Stimulated activated CD4-positive, alpha-beta T cell treated with anti-CD3 and anti-CD28 coated beads, Interleukin-12 subunit alpha, Interleukin-12 subunit beta, amount 100 ng/mL, for 48 hours (primary cell): ENCODE data around the gene RSRC1.
"Not testable (repeated sequence)": the region's sequence is repeated elsewhere in the genome, so short reads cannot be mapped to it uniquely, and the experiment has no call there.

Experiments
- DNase-seq, 3 donors: peaks; one replicate each; pipeline ENCODE4 v3.0.0-alpha.2; 2020; ENCODE audit warnings: low read depth in 2 of 3, low spot score in 1 of 3

RSRC1 gene

GRCh38 chr3:158455406-158455805, 345.5 kb downstream of the RSRC1 start:
- no peak for DNase-seq

GRCh38 chr3:158456114-158456513, 346.2 kb downstream of the RSRC1 start:
- DNase-seq: no peak

GRCh38 chr3:158458464-158458863, 348.6 kb downstream of the RSRC1 start:
- DNase-seq: no peak

- no peak for DNase-seq
Measured at GRCh38 chr3:158460926-158461325, 351.0 kb downstream of the RSRC1 start.

DNA sequence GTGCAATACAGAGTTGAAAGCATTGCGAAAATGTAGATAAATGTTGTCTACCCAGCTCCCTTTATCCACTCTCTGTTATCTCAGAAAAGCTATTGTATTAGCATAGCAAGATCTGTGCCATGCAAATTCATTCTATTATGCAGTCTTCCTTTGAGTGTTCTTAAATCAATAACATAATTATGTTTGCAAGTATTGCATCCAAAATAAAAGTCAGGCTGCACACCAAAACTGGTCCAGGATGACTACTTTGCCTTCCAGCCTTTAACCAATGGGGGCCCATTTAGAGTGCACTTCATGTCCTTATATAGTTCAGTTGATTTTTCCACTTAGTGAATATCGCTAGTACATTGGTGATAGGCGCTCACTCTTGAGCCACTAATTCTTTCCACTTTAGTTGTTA, 353.7 kb downstream of the RSRC1 start:
- no peak for DNase-seq

- no peak for DNase-seq
Measured at GRCh38 chr3:158465074-158465473, 355.2 kb downstream of the RSRC1 start.

DNA sequence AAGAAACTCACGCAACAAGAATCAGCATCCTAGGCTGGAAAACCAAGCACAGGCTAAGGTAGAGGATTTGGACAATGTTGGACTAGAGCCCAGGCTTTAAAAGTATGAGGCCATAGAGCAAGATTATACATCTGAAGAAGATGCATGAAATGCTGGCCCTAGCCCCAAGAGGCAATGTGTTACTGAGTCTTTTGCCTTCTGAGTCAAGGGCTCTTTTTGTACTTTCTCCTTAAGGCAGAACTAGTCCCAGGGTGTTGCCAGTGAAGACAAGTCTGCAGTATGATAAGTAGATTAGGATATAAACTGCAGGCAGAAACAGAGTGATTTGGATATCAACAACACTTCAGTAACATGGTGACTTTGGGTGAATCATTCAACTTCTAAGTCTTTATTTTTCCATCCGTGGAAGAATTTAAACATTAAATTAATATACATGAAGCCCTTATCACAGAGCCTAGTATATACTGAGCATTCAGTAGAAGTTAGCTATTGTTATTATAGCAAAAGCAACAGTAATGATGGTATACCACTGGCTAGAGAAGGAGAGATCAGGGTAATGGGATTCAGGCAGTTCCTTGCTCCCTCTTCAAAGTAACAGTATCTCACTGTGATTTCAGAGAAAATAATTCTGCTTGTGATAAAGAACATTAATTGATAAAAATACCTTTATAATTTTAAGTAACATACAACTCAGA, 361.2 kb downstream of the RSRC1 start:
- DNase-seq: no peak

- DNase-seq: no peak
Measured at GRCh38 chr3:158471639-158472294, 361.9 kb downstream of the RSRC1 start.

DNA sequence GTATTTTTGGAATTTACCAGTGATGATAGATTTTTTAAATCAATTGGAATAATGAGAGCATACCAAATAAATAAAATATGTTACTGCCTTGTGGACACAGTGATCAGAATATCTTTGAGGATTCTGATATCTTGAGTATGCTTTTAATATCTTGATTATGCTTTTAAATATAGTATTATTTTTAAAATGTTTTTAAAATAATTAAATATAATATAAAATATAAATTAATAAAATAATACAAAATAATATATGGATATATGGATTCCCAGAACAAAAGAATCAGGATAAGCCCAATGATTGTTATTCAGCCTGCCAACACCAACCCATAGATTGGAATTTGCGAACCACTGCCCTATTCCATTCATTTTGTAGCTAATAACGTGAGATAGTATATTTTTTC, 369.2 kb downstream of the RSRC1 start:
- no peak for DNase-seq

GRCh38 chr3:158483701-158484235, 373.9 kb downstream of the RSRC1 start:
- DNase-seq: no peak

- DNase-seq: no peak
Measured at GRCh38 chr3:158486200-158486599, 376.3 kb downstream of the RSRC1 start.

GRCh38 chr3:158488670-158489069, 378.8 kb downstream of the RSRC1 start:
- DNase-seq: no peak

DNA sequence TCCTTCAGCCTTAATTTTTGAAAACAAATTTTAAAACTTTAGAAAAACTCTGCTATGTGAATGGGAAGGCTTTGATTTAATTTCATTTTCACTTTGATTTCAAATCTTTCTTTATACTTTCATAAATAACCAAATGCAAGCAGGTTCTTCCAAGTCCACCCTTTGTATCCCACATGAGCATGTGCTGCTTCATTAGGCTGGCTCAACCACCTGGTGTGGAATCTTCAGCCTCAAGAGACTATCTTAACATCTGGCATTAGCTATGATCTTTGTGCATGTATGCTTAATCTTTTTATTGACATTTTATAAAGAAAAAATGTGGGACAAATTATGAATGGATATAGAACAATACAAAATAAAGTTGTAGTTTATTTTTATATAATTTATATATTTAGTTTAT, 379.3 kb downstream of the RSRC1 start:
- DNase-seq: no peak

DNA sequence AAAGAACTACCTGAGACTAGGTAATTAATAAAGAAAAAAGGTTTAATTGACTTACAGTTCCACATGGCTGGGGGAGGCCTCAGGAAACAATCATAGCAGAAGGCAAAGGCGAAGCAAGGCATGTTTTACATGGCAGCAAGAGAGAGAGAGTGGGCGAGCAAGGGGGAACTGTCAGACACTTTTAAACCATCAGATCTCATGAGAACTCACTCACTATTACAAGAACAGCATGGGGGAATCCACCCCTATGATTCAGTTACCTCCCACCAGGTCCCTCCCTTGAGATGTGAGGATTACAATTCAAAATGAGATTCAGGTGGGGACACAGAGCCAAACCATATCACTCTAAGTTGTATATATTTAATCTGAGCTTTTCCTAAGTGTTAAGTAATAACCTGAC, 382.1 kb downstream of the RSRC1 start:
- no peak for DNase-seq

DNA sequence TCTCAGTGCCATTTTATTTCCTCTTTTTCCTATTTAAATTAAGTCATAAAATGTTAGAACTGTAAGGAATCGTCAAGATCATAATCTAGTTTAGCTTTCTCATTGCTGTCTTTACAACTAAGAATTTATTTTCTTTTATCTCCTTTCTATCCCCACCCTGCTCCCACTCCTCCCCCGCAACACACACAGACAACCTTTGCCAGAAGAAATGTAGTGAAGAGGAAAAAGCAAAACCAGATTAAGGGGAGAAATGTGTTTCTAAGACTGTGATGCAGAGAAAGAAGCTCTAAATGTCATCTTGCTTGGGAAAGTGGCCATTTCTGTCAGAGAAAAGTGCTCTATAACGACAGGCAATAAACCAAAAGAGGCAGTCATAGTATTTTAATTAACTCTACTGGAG, 382.8 kb downstream of the RSRC1 start:
- no peak for DNase-seq

DNA sequence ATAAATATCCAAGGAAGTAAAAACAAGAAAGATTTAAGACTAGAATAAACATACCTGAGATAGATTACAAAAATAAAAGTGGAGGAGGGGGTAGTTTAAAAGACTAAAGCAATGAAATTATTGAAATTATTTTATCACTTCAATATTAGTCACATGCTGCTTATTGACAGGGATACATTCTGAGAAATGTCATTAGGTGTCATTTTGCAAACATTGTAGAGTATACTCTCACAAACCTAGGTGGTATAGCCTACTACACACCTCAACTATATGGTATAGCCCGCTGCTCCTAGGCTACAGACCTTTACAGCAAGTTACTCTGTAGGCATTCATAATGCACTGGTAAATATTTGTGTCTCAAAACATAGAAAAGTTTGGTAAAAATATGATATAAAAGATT, 384.0 kb downstream of the RSRC1 start:
- no peak for DNase-seq

GRCh38 chr3:158494673-158495072, 384.8 kb downstream of the RSRC1 start:
- DNase-seq: no peak

DNA sequence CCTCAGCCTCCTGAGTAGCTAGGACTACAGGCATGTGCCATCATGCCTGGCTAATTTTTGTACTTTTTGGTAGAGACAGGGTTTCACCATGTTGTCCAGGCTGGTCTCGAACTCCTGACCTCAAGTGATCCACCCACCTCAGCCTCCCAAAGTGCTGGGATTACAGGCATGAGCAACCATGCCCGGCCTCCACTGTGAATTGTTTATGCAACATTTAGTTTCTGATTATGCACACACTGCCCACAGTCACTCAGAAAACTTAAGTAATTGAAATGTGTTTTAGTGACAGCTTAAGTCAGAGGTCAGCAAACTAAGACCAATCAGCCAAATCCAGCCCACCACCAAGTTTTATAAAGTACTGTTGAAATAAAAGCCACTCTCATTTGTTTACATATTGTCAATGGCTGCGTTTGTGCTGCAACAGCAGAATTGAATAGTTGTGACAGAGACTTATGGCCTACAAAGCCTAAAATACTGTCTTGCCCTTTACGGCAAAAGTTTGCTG, 385.6 kb downstream of the RSRC1 start:
- not testable (repeated sequence) for DNase-seq

- no peak for DNase-seq
Measured at GRCh38 chr3:158505117-158505516, 395.2 kb downstream of the RSRC1 start.

DNA sequence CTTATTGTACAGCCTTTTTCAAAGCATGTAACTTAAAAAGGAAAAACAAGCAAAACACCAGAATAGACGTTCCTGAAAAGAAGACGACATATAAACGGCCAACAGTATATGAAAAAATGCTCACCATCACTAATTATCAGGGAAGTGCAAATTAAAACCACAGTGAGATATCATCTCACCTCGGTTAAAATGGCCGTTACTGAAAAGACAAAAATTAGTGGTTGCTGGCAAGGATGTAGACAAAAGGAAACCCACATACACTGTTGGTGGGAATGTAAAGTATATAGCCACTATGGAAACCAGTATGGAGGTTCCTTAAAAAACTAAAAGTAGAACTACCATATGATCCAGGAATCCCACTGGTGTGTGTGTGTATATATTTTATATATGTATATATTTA, 396.6 kb downstream of the RSRC1 start:
- no peak for DNase-seq

- no peak for DNase-seq
Measured at GRCh38 chr3:158508481-158508880, 398.6 kb downstream of the RSRC1 start.

GRCh38 chr3:158509891-158510290, 400.0 kb downstream of the RSRC1 start:
- DNase-seq: no peak

DNA sequence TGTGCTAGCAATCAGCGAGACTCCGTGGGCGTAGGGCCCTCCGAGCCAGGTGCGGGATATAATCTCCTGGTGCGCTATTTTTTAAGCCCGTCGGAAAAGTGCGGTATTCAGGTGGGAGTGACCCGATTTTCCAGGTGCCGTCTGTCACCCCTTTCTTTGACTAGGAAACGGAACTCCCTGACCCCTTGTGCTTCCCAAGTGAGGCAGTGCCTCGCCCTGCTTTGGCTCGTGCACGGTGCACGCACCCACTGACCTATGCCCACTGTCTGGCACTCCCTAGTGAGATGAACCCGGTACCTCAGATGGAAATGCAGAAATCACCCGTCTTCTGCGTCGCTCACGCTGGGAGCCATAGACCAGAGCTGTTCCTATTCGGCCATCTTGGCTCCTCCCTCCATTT, 406.8 kb downstream of the RSRC1 start:
- DNase-seq: not testable (repeated sequence)
